ENCODE results near the gene PHF21B.
"Not testable (repeated sequence)": the region's sequence is repeated elsewhere in the genome, so short reads cannot be mapped to it uniquely, and the experiment has no call there.

Gene PHF21B

DNA sequence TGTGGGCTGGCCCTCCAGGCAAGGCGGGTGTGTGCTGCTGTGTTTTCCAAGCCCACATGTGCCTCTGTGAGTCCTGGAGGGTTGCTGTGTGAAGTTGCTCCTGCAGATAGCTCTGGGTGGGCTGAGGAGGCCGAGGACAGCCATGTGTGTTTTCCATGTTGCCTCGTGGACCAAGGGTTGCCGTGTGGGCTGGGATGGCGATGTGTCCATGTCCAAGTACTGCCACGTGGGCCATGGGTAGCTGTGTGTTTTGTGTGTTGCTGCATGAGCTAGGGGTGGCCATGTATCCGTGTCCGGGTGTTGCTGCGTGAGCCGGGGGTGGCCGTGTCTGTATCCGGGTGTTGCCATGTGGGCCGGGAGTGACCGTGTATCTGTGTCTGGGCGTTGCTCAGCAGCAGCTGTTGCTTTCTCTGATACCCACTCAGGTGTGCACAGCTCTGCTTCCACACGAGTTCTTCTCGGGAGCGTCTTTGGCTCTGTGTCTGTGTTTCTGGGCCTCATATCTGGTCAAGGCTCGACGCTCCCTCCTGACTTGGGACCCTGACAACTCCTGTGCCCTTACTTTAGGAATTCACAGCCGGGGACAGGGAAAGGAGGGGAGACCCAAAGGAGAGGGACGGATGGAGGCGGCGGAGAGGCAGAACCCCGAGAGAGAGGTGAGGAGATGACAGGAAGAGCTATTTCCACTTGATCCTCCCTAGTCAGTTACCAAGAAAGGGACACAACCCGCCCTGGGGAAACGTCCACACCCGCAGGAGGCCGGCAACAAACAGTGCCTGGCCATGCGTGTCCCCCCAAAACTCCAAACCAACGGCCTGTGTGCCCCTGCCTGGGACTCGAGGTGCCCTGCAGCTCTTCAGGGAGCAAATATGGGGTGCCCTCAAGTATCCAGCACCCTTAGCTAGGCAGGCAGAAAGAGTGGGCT is 83.1 kb downstream of the PHF21B start:
- Mint-ChIP-seq H3K27ac (no peak overlapping the region), H3K4me1 (ENCODE audit: low read depth) (no peaks in the 10 kb centered on the region), H3K36me3 (ENCODE audit: low read depth) (no peaks in the 10 kb centered on the region), H3K27me3 (no peaks in the 10 kb centered on the region), H3K4me3 (no peak overlapping the region), H3K9me3 (no peaks in the 10 kb centered on the region)
- intact Hi-C loops (cut with micrococcal nuclease) = no loop called here

DNA sequence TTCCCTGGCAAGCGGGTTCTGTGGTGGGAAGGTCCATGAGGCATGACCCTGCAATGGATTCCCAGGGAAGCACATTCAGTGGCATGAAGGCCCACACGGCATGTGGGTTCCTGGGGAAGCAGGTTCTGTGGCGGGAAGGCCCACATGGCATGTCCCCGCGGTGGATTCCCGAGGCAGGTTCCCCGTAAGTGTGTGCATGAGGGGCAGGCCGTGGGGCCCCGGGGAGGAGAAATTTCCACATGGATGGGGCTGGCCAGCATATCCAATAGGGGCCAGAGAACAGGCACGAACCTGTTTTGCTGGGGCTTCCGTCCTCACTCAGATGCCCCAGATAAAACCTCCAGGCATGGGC is 83.7 kb downstream of the PHF21B start:
- Mint-ChIP-seq H3K9me3 (no peaks in the 10 kb centered on the region), H3K27ac (no peak overlapping the region), H3K27me3 (no peaks in the 10 kb centered on the region), H3K4me1 (ENCODE audit: low read depth) (no peaks in the 10 kb centered on the region), H3K36me3 (ENCODE audit: low read depth) (no peaks in the 10 kb centered on the region), H3K4me3 (no peak overlapping the region)
- intact Hi-C loops (cut with micrococcal nuclease) = no loop called here

GRCh38 chr22:44925465-44926123 is 84.2 kb downstream of the PHF21B start:
- Mint-ChIP-seq H3K27ac (no peak overlapping the region), H3K27me3 (no peaks in the 10 kb centered on the region), H3K36me3 (ENCODE audit: low read depth) (no peaks in the 10 kb centered on the region), H3K9me3 (no peaks in the 10 kb centered on the region), H3K4me1 (ENCODE audit: low read depth) (no peaks in the 10 kb centered on the region), H3K4me3 (no peak overlapping the region)
- intact Hi-C loops (cut with micrococcal nuclease) = no loop called here

DNA sequence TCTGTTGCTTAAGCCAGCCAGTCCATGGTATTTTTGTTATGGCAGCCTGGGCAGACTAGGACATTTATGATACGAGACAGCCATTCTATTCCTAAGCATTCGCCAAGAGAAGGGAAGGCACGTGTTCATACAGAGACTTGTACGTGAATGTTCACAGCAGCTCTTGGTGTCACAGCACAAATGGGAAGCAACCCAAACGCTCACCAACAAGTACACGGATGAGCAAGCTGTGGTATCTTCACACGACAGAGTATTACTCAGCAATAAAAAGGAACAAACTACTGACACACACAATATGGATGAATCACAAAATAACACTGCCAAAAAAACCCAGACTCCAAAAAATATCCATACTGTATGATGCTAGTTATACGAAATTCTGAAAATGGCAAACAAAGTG is 85.1 kb downstream of the PHF21B start:
- no peaks in the 10 kb centered on the region for H3K36me3 Mint-ChIP-seq (ENCODE audit: low read depth)
- no peak overlapping the region for H3K27ac Mint-ChIP-seq
- no peaks in the 10 kb centered on the region for H3K4me1 Mint-ChIP-seq (ENCODE audit: low read depth)
- H3K9me3 Mint-ChIP-seq = no peaks in the 10 kb centered on the region
- intact Hi-C loops (cut with micrococcal nuclease) = no loop called here
- no peaks in the 10 kb centered on the region for H3K27me3 Mint-ChIP-seq
- no peak overlapping the region for H3K4me3 Mint-ChIP-seq

GRCh38 chr22:44924098-44924497 is 85.7 kb downstream of the PHF21B start:
- H3K36me3 Mint-ChIP-seq (ENCODE audit: low read depth) = no peaks in the 10 kb centered on the region
- no peaks in the 10 kb centered on the region for H3K4me1 Mint-ChIP-seq (ENCODE audit: low read depth)
- no peaks in the 10 kb centered on the region for H3K9me3 Mint-ChIP-seq
- no peak overlapping the region for H3K4me3 Mint-ChIP-seq
- no peak overlapping the region for H3K27ac Mint-ChIP-seq
- H3K27me3 Mint-ChIP-seq = no peaks in the 10 kb centered on the region
- intact Hi-C loops (cut with micrococcal nuclease) = no loop called here

GRCh38 chr22:44921766-44922165 is 88.0 kb downstream of the PHF21B start:
- H3K4me3 Mint-ChIP-seq; H3K9me3 Mint-ChIP-seq; H3K4me1 Mint-ChIP-seq (ENCODE audit: low read depth); intact Hi-C loops (cut with micrococcal nuclease); H3K27ac Mint-ChIP-seq; H3K27me3 Mint-ChIP-seq; H3K36me3 Mint-ChIP-seq (ENCODE audit: low read depth): not testable (repeated sequence)

- intact Hi-C loops (cut with micrococcal nuclease) = no loop called here
- peaks cover 4% of the 10 kb centered on the region for H3K27me3 Mint-ChIP-seq
- no peaks in the 10 kb centered on the region for H3K9me3 Mint-ChIP-seq
- H3K36me3 Mint-ChIP-seq (ENCODE audit: low read depth) = no peaks in the 10 kb centered on the region
- no peak overlapping the region for H3K4me3 Mint-ChIP-seq
- H3K4me1 Mint-ChIP-seq (ENCODE audit: low read depth) = no peaks in the 10 kb centered on the region
- no peak overlapping the region for H3K27ac Mint-ChIP-seq
Measured at GRCh38 chr22:44920183-44920582, 89.6 kb downstream of the PHF21B start.

- H3K27ac Mint-ChIP-seq = no peak overlapping the region
- H3K4me3 Mint-ChIP-seq = no peak overlapping the region
- H3K36me3 Mint-ChIP-seq (ENCODE audit: low read depth) = no peaks in the 10 kb centered on the region
- no peaks in the 10 kb centered on the region for H3K4me1 Mint-ChIP-seq (ENCODE audit: low read depth)
- H3K9me3 Mint-ChIP-seq = no peaks in the 10 kb centered on the region
- H3K27me3 Mint-ChIP-seq = peaks cover 4% of the 10 kb centered on the region
- intact Hi-C loops (cut with micrococcal nuclease) = no loop called here
Measured at GRCh38 chr22:44919691-44920090, 90.1 kb downstream of the PHF21B start.

DNA sequence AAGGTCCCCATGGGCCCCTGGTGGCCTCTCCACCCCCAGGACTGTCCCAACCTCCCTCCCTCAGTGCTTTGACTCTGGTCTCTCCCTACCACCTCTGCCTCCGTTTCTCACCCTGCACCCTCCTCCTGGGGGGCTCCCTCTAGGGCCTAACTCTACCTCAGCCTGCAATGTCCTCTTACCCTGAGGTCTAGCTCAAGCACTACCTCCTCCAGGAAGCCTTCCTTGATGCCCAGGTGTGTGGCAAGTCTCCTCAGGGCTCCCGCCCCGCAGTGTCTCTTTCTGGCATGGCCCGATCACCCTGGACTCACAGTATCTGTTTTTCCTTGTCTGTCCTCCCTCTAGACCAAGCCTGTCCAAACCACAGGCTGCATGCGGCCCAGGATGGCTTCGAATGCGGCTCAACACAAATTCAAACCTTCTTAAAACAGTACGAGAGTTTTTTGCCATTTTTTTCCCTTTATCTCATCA is 90.8 kb downstream of the PHF21B start:
- Mint-ChIP-seq H3K4me1 (ENCODE audit: low read depth) (no peaks in the 10 kb centered on the region), H3K9me3 (no peaks in the 10 kb centered on the region), H3K4me3 (no peak overlapping the region), H3K27ac (no peak overlapping the region), H3K36me3 (ENCODE audit: low read depth) (no peaks in the 10 kb centered on the region), H3K27me3 (peaks cover 4% of the 10 kb centered on the region)
- intact Hi-C loops (cut with micrococcal nuclease) = no loop called here

DNA sequence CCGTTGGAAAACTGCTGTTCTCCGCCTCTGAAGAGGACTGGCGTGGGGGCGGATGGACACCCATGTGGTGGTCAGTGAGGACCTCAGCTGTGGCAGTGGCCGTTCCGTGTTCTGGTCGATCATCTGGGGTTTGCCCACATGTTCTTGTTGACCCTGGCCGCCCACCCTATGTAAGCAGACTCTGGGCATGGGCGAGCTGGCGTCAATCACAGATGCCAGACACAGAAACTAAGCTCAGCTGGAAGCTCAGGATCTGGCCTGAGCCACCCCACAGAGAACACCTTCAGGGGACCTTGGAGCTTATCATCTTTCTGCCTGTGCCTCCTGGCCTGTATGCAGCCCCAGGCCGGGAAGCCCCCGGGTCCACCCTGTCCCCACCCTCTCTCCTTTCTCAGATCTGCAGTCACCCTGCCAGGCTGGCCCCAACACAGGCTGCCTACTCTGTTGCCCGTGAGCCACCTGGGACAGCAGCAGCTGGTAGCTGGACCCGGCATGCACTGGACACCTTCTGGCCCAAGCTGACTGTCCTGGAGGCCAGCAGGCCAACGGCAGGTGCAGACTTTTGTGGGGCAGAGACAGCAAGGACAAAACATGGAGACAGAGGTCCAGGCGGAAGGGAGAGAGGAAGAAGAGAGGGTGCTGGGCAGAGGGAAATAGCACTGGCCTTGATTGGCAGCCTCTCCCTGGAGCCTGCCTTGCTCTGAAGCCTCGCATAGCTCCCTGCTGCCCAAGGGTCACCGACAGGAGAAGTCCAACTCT is 91.5 kb downstream of the PHF21B start:
- no peak overlapping the region for H3K27ac Mint-ChIP-seq

DNA sequence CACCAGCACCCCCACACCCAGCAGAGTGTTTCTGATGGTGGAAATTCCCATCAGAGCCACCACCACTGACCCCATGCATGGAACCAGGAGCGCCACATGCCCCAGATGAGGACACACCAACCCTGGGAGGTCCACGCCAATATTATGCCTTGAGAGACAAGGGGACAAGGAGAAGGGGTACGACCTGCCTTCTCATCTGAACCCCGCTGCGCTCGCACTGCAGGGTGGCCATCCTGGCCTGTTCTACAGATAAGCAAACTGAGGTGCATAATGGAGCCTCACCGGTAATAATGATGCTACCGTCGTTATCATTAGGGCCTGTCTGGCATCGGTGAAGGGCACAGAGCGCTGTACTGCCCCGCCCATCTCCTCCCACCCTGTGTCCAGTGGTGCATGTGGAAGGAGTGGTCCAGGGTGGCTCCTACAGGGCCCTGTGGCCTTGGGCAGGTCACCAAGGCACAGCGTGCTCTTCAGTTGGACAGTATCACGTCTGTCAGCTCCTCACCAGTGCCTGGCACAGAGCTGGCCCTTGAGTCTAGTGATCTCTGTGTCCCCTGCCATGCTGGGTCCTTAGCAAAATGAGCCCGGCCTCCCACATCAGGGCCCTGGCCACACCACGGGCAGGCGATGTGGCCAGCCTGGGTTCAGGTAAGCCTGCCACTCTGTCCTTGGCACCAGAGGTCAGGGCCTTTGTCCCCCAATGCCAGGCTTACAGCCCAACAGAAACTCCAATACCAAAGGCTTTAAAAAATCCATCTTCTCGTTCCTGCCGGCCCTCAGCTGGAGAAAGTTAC is 92.2 kb downstream of the PHF21B start:
- H3K9me3 Mint-ChIP-seq = no peaks in the 10 kb centered on the region
- H3K4me1 Mint-ChIP-seq (ENCODE audit: low read depth) = no peaks in the 10 kb centered on the region
- H3K27ac Mint-ChIP-seq = no peak overlapping the region
- intact Hi-C loops (cut with micrococcal nuclease) = no loop called here
- no peak overlapping the region for H3K4me3 Mint-ChIP-seq
- peaks cover 4% of the 10 kb centered on the region for H3K27me3 Mint-ChIP-seq
- H3K36me3 Mint-ChIP-seq (ENCODE audit: low read depth) = no peaks in the 10 kb centered on the region

More for the DNA sequence above, 91.5 kb downstream of the PHF21B start:
- intact Hi-C loops (cut with micrococcal nuclease) = no loop called here
- peaks cover 4% of the 10 kb centered on the region for H3K27me3 Mint-ChIP-seq
- H3K4me1 Mint-ChIP-seq (ENCODE audit: low read depth) = no peaks in the 10 kb centered on the region
- H3K4me3 Mint-ChIP-seq = no peak overlapping the region
- H3K9me3 Mint-ChIP-seq = no peaks in the 10 kb centered on the region
- H3K36me3 Mint-ChIP-seq (ENCODE audit: low read depth) = no peaks in the 10 kb centered on the region

DNA sequence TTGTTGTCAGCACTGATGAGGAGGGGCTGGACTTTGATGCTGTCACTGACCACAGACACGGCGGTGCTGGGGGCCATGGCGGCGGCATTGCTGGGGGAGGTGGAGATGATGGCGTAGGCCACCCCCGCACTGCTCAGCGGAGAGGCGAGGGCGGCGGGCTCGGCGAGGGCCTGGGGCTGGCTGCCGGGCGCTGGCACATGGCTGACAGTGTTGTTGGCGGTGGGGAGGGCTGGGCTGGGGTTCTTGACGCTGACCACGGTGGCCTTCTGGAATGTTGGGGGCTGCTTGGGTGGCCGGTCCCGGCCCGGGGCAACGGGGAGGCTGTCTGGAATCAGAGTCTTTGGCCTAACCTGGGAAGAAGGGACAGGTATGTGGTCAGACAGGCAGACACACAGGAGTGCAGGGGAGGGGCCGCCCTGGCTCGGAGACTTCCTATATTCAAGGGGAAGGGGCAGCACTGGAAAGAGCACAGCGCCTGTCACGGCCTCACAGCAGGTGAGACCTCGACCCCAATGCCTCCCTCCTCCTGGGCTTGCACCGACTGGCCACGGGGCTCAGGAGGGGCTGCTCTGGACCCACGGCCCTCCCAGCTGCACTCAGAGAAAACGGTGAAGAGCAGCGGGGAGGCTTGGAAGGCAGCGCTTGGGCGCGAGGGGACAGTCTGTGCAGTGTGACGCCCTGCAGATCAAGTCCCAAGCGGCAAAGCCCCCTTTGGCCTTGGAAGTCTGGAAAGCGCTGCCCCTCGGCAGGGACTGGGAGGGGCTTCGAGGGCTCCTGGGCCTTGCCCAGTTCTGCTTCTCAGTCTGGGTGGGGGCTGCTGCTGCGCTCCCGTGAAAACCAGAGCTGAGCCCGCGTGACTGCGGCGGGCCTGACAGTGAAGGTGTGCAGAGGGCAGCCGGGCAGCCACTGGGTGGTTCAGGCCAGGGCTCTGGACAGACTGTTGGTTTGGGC is 93.2 kb downstream of the PHF21B start:
- H3K36me3 Mint-ChIP-seq (ENCODE audit: low read depth) = no peaks in the 10 kb centered on the region
- H3K4me3 Mint-ChIP-seq = no peak overlapping the region
- intact Hi-C loops (cut with micrococcal nuclease) = no loop called here
- peaks cover 4% of the 10 kb centered on the region for H3K27me3 Mint-ChIP-seq
- H3K9me3 Mint-ChIP-seq = peaks cover 9% of the 10 kb centered on the region
- H3K4me1 Mint-ChIP-seq (ENCODE audit: low read depth) = no peaks in the 10 kb centered on the region
- H3K27ac Mint-ChIP-seq = no peak overlapping the region

- H3K27ac Mint-ChIP-seq = no peak overlapping the region
- H3K4me1 Mint-ChIP-seq (ENCODE audit: low read depth) = no peaks in the 10 kb centered on the region
Measured at GRCh38 chr22:44915441-44915840, 94.4 kb downstream of the PHF21B start.

More at GRCh38 chr22:44915441-44915840, 94.4 kb downstream of the PHF21B start:
- no peaks in the 10 kb centered on the region for H3K36me3 Mint-ChIP-seq (ENCODE audit: low read depth)
- peaks cover 4% of the 10 kb centered on the region for H3K27me3 Mint-ChIP-seq
- peaks cover 9% of the 10 kb centered on the region for H3K9me3 Mint-ChIP-seq
- intact Hi-C loops (cut with micrococcal nuclease) = no loop called here
- H3K4me3 Mint-ChIP-seq = no peak overlapping the region
